Measurements from ENCODE around the gene FRYL.

DNA sequence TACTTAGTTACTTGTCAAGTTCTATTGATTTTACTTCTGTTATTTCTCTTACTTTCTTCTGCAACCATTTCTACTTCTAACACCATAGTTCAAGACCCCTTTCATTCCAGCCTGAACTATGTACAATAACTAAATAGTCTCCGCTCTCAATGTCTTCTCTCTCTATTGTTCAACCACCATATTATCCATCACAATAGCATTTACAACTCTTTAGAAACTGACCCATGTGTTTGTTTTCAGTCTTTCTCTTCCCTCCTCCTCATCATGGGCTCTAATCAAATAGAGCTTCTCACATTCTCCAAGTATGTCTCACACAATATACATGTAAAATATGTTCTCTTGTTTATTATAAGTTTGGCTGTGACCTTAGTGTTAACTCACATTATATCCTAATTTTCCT lies 146.4 kb downstream of the FRYL start:
- TF ChIP-seq, protein P1, sequence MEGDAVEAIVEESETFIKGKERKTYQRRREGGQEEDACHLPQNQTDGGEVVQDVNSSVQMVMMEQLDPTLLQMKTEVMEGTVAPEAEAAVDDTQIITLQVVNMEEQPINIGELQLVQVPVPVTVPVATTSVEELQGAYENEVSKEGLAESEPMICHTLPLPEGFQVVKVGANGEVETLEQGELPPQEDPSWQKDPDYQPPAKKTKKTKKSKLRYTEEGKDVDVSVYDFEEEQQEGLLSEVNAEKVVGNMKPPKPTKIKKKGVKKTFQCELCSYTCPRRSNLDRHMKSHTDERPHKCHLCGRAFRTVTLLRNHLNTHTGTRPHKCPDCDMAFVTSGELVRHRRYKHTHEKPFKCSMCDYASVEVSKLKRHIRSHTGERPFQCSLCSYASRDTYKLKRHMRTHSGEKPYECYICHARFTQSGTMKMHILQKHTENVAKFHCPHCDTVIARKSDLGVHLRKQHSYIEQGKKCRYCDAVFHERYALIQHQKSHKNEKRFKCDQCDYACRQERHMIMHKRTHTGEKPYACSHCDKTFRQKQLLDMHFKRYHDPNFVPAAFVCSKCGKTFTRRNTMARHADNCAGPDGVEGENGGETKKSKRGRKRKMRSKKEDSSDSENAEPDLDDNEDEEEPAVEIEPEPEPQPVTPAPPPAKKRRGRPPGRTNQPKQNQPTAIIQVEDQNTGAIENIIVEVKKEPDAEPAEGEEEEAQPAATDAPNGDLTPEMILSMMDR (conservative IDR thresholded peaks at IDR 0.05): no peak
- no peak for TF ChIP-seq EZH2 (IDR thresholded peaks at IDR 0.05; ENCODE audit: low read depth)

Measured in PC-9 (cell line).